Memory B cell (primary cell): ENCODE data around the gene FYB2.
A peak's percentile ranks its signal among the peaks of the same experiment; 100 is the strongest.

Source experiments
- ATAC-seq: fragments of 150-1000 bp; cut with Tn5 transposase; 2 replicates; pipeline ENCODE4 v1.10.0; 2021; ENCODE audit warnings: low read depth, mild to moderate bottlenecking, moderate library complexity
- DNase-seq, 2 donors: peaks; one replicate each; pipeline ENCODE4 v3.0.0; 2022; ENCODE audit warnings: low spot score in 2 of 2
- H3K27ac Mint-ChIP-seq: one replicate; pipeline ENCODE4 v1.8.0; 2022; ENCODE audit warnings: mild to moderate bottlenecking, moderate library complexity, mixed read lengths
- H3K27me3 Mint-ChIP-seq: one replicate; pipeline ENCODE4 v1.8.0; 2022; ENCODE audit warnings: mixed read lengths
- H3K36me3 Mint-ChIP-seq: one replicate; pipeline ENCODE4 v1.8.0; 2022; ENCODE audit warnings: mild to moderate bottlenecking, mixed read lengths
- H3K4me1 Mint-ChIP-seq: one replicate; pipeline ENCODE4 v1.8.0; 2022; ENCODE audit warnings: mixed read lengths
- H3K4me3 Mint-ChIP-seq: one replicate; pipeline ENCODE4 v1.8.0; 2022; ENCODE audit warnings: mild to moderate bottlenecking, moderate library complexity, mixed read lengths
- H3K9me3 Mint-ChIP-seq: one replicate; pipeline ENCODE4 v1.8.0; 2022; ENCODE audit warnings: mixed read lengths

FYB2 gene

GRCh38 chr1:56844545-56845136 lies 25.4 kb upstream of the FYB2 start:
- ATAC-seq (no peak), DNase-seq (no peak)
- H3K4me1 Mint-ChIP-seq: no peaks in the 10 kb centered on the region
- no peak overlapping the region for H3K4me3 Mint-ChIP-seq
- H3K9me3 Mint-ChIP-seq: no peaks in the 10 kb centered on the region
- no peaks in the 10 kb centered on the region for H3K36me3 Mint-ChIP-seq
- no peak overlapping the region for H3K27ac Mint-ChIP-seq
- peaks cover 12% of the 10 kb centered on the region for H3K27me3 Mint-ChIP-seq

DNA sequence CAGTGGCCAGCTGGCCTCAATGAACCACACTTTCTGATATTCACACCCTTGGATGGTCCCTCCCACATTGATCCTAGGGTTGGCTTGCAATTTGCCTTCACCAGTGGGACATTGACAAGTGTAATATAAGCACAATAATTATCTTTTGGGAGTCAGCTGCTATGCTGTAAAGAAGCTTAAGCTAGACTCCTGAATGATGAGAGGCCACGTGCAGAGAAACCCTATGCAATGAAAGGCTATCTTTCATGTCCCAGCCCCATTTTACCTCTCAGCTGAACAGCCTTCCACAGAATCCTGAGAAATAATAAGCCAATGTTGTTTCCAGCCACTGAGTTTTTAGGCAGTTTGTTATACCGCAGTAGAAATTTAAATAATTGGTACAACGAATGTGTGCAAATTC lies 24.3 kb upstream of the FYB2 start:
- Mint-ChIP-seq H3K4me1 (no peaks in the 10 kb centered on the region), H3K27me3 (peaks cover 12% of the 10 kb centered on the region), H3K9me3 (no peaks in the 10 kb centered on the region), H3K4me3 (no peak overlapping the region), H3K36me3 (no peaks in the 10 kb centered on the region), H3K27ac (no peak overlapping the region)
- DNase-seq: no peak
- no peak for ATAC-seq

- H3K27ac Mint-ChIP-seq: no peak overlapping the region
- H3K27me3 Mint-ChIP-seq: peaks cover 8% of the 10 kb centered on the region
- H3K36me3 Mint-ChIP-seq: no peaks in the 10 kb centered on the region
- H3K9me3 Mint-ChIP-seq: no peaks in the 10 kb centered on the region
- no peak overlapping the region for H3K4me3 Mint-ChIP-seq
- DNase-seq (no peak), ATAC-seq (no peak)
- no peaks in the 10 kb centered on the region for H3K4me1 Mint-ChIP-seq
These were observed 19.6 kb upstream of the FYB2 start for GRCh38 chr1:56838759-56839158.

DNA sequence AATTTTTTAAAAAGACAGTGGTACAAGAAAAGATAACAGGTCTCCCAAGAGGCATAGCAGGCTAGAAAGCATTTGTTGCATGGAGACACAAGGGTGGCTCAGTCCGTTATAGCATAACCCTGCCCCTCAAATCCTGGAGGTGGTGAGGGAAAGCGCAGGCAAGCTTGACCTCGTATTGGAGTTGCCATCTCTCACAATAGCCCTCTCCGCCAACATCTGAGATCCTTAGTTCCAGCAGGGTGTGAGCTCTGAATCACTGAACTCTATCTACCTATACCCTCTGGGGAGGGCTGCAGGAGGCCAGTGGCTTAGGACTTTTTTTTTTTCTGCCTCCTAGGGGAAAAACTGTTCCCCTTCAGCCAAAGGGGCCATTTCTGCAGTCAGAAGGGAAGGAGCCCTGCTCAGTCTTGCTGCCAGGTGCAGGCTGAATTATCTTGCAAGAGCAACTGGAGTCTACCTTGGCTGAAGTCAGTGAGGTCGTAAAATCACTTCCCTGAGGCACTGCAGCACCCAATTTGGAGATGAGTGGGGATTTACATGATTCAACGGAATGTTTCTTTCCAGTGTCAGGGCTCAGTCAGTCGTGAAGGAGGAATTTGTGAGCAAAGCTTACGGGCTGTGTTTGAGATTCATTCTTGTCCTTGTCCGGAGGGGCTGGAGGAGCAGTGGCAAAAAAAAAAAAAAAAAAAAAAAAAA lies 18.2 kb upstream of the FYB2 start:
- no peak overlapping the region for H3K27ac Mint-ChIP-seq
- DNase-seq (no peak), ATAC-seq (no peak)
- H3K9me3 Mint-ChIP-seq: no peaks in the 10 kb centered on the region
- no peak overlapping the region for H3K4me3 Mint-ChIP-seq
- H3K27me3 Mint-ChIP-seq: peaks cover 8% of the 10 kb centered on the region
- no peaks in the 10 kb centered on the region for H3K36me3 Mint-ChIP-seq
- no peaks in the 10 kb centered on the region for H3K4me1 Mint-ChIP-seq

DNA sequence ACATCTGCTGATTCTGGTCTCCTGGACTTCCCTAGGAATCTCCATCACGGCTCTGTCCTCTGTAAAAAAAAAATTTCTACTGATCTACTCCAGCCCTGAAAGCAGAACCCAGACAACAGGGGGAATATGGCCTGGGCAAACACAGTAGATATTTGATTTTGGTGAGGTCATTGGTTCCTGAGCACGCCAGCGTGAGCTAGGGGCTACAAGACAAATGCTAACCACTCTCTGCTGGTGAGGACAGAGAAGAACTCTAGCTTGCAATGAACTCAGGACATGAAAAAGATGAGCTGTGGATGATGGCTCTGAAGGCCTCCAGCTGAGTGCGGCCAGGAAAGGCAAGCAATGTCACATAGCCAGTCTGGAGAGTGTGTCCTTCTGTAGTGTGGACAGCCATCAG lies 17.2 kb upstream of the FYB2 start:
- no peaks in the 10 kb centered on the region for H3K9me3 Mint-ChIP-seq
- no peak overlapping the region for H3K27ac Mint-ChIP-seq
- DNase-seq (no peak), ATAC-seq (no peak)
- no peaks in the 10 kb centered on the region for H3K36me3 Mint-ChIP-seq
- H3K4me3 Mint-ChIP-seq: no peak overlapping the region
- peaks cover 7% of the 10 kb centered on the region for H3K27me3 Mint-ChIP-seq
- H3K4me1 Mint-ChIP-seq: peaks cover 3% of the 10 kb centered on the region

GRCh38 chr1:56835657-56836056 lies 16.5 kb upstream of the FYB2 start:
- DNase-seq (no peak), ATAC-seq (no peak)
- peaks cover 3% of the 10 kb centered on the region for H3K4me1 Mint-ChIP-seq
- peaks cover 9% of the 10 kb centered on the region for H3K27me3 Mint-ChIP-seq
- no peak overlapping the region for H3K27ac Mint-ChIP-seq
- H3K4me3 Mint-ChIP-seq: no peak overlapping the region
- H3K36me3 Mint-ChIP-seq: no peaks in the 10 kb centered on the region
- H3K9me3 Mint-ChIP-seq: no peaks in the 10 kb centered on the region

GRCh38 chr1:56834137-56834900 lies 15.1 kb upstream of the FYB2 start:
- no peak overlapping the region for H3K27ac Mint-ChIP-seq
- no peaks in the 10 kb centered on the region for H3K9me3 Mint-ChIP-seq
- peaks cover 9% of the 10 kb centered on the region for H3K27me3 Mint-ChIP-seq
- no peaks in the 10 kb centered on the region for H3K36me3 Mint-ChIP-seq
- no peak for DNase-seq
- H3K4me1 Mint-ChIP-seq: peaks cover 3% of the 10 kb centered on the region
- ATAC-seq: no peak
- no peak overlapping the region for H3K4me3 Mint-ChIP-seq

DNA sequence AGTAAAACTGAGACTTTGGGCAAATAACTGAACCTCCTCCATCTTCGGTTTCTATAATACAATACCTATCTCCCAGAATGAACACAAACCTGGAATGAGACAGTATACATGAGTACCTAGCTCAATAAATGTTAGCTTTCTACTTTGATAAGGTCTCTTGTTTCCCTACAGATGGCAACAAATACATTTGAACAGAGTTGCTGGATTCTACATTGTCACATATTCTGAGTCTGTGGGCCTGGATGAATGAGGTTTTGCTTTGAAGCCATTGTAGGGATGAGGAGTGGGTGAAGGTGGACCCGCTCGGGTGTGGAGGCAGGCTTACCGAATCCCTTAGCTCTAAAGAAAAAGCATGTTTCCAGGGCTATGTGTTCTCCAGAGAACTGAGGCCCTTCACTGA lies 13.9 kb upstream of the FYB2 start:
- peaks cover 3% of the 10 kb centered on the region for H3K4me1 Mint-ChIP-seq
- peaks cover 9% of the 10 kb centered on the region for H3K27me3 Mint-ChIP-seq
- H3K9me3 Mint-ChIP-seq: no peaks in the 10 kb centered on the region
- DNase-seq (no peak), ATAC-seq (no peak)
- H3K4me3 Mint-ChIP-seq: no peak overlapping the region
- no peaks in the 10 kb centered on the region for H3K36me3 Mint-ChIP-seq
- no peak overlapping the region for H3K27ac Mint-ChIP-seq

GRCh38 chr1:56831871-56832693 lies 12.9 kb upstream of the FYB2 start:
- no peak overlapping the region for H3K27ac Mint-ChIP-seq
- no peaks in the 10 kb centered on the region for H3K36me3 Mint-ChIP-seq
- H3K4me1 Mint-ChIP-seq: peaks cover 3% of the 10 kb centered on the region
- H3K27me3 Mint-ChIP-seq: peaks cover 9% of the 10 kb centered on the region
- no peak overlapping the region for H3K4me3 Mint-ChIP-seq
- peak; percentile 55 for ATAC-seq
- H3K9me3 Mint-ChIP-seq: no peaks in the 10 kb centered on the region
- peak; percentile 60 to 63 for DNase-seq

- no peak for ATAC-seq
- Mint-ChIP-seq H3K27ac (no peak overlapping the region), H3K27me3 (peaks cover 13% of the 10 kb centered on the region), H3K4me1 (peaks cover 3% of the 10 kb centered on the region), H3K4me3 (no peak overlapping the region), H3K9me3 (no peaks in the 10 kb centered on the region), H3K36me3 (no peaks in the 10 kb centered on the region)
- DNase-seq: no peak
These were observed 10.8 kb upstream of the FYB2 start for GRCh38 chr1:56830052-56830451.

GRCh38 chr1:56827711-56828110 lies 8.5 kb upstream of the FYB2 start:
- no peak overlapping the region for H3K27ac Mint-ChIP-seq
- no peak for ATAC-seq
- DNase-seq: no peak

DNA sequence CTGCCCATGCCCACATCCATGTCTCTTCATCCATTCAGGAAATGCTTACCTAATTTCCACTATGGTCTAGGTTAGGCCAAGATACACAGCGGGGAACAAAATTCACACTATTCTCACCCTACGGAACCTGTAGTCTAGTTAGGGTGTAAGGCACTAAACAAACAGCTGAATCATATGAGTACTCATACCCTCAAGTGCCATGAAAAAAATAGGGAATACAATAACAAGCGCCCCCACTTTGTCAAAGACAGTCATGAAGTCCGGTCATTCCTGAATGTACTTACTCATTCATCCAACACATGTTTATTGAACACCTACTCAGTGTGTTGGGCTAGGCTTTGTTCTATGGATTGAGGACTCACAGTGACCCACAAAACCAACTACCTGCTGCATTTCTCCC lies 6.2 kb upstream of the FYB2 start:
- DNase-seq (no peak), ATAC-seq (no peak)
- Mint-ChIP-seq H3K9me3 (no peaks in the 10 kb centered on the region), H3K27me3 (peaks cover 10% of the 10 kb centered on the region), H3K27ac (no peak overlapping the region), H3K4me1 (no peaks in the 10 kb centered on the region), H3K36me3 (no peaks in the 10 kb centered on the region), H3K4me3 (no peak overlapping the region)

More at GRCh38 chr1:56827711-56828110, 8.5 kb upstream of the FYB2 start:
- Mint-ChIP-seq H3K9me3 (no peaks in the 10 kb centered on the region), H3K4me1 (peaks cover 3% of the 10 kb centered on the region), H3K27me3 (peaks cover 11% of the 10 kb centered on the region), H3K4me3 (no peak overlapping the region), H3K36me3 (no peaks in the 10 kb centered on the region)

GRCh38 chr1:56824938-56825337 lies 5.7 kb upstream of the FYB2 start:
- no peak for DNase-seq
- ATAC-seq: no peak
- Mint-ChIP-seq H3K27ac (no peak overlapping the region), H3K36me3 (no peaks in the 10 kb centered on the region), H3K4me1 (no peaks in the 10 kb centered on the region), H3K27me3 (peaks cover 10% of the 10 kb centered on the region), H3K9me3 (no peaks in the 10 kb centered on the region), H3K4me3 (no peak overlapping the region)

- ATAC-seq (no peak), DNase-seq (no peak)
- H3K9me3 Mint-ChIP-seq: no peaks in the 10 kb centered on the region
- H3K4me1 Mint-ChIP-seq: no peaks in the 10 kb centered on the region
- no peak overlapping the region for H3K4me3 Mint-ChIP-seq
- H3K27ac Mint-ChIP-seq: no peak overlapping the region
- H3K27me3 Mint-ChIP-seq: peaks cover 12% of the 10 kb centered on the region
- no peaks in the 10 kb centered on the region for H3K36me3 Mint-ChIP-seq
These were observed 5.1 kb upstream of the FYB2 start for GRCh38 chr1:56824271-56824670.
